ENCODE results near the gene SAMSN1.
"Not testable (repeated sequence)": the region's sequence is repeated elsewhere in the genome, so short reads cannot be mapped to it uniquely, and the experiment has no call there.

- TF ChIP-seq, protein P1, sequence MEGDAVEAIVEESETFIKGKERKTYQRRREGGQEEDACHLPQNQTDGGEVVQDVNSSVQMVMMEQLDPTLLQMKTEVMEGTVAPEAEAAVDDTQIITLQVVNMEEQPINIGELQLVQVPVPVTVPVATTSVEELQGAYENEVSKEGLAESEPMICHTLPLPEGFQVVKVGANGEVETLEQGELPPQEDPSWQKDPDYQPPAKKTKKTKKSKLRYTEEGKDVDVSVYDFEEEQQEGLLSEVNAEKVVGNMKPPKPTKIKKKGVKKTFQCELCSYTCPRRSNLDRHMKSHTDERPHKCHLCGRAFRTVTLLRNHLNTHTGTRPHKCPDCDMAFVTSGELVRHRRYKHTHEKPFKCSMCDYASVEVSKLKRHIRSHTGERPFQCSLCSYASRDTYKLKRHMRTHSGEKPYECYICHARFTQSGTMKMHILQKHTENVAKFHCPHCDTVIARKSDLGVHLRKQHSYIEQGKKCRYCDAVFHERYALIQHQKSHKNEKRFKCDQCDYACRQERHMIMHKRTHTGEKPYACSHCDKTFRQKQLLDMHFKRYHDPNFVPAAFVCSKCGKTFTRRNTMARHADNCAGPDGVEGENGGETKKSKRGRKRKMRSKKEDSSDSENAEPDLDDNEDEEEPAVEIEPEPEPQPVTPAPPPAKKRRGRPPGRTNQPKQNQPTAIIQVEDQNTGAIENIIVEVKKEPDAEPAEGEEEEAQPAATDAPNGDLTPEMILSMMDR (conservative IDR thresholded peaks at IDR 0.05): not testable (repeated sequence)
- not testable (repeated sequence) for TF ChIP-seq ZFX (IDR thresholded peaks at IDR 0.05)
These were observed 51.9 kb downstream of the SAMSN1 start for GRCh38 chr21:14494181-14494580.

All from C4-2B (cell line).